GM23338 (cell line): ENCODE data around the gene RNF44. TPM values are rescaled to one million over a fixed set of nuclear protein-coding genes. Genes with fewer than 3 reads are reported as not detected.

Experiments used
- ATAC-seq: fragments of 200-7000 bp; cut with Tn5 transposase; 3 replicates; pipeline ENCODE4 v1.9.1; 2020
- DNase-seq: peaks from one replicate; pipeline ENCODE4 v3.0.0-alpha.2; 2015; ENCODE audit warnings: low spot score
- H2AFZ ChIP-seq: fragments of 200-600 bp; sonication (generic); 2 replicates; pipeline ENCODE4 v1.8.0; 2016; ENCODE audit warnings: antibody characterized with exemption, mild to moderate bottlenecking, moderate library complexity
- H3F3A ChIP-seq: fragments of 200-600 bp; sonication (generic); replicated peaks from 2 replicates; pipeline ENCODE4 v1.8.0; 2017; ENCODE audit warnings: antibody characterized with exemption, mixed run types, low read depth
- H3K27ac ChIP-seq: fragments of 200-600 bp; sonication (generic); 2 replicates; pipeline ENCODE4 v1.6.1; 2016; ENCODE audit warnings: low read depth
- H3K27me3 ChIP-seq: fragments of 200-600 bp; sonication (generic); 2 replicates; pipeline ENCODE4 v1.8.0; 2016; ENCODE audit warnings: mild to moderate bottlenecking, mixed run types, moderate library complexity; ENCODE audit not compliant: insufficient read depth
- H3K36me3 ChIP-seq: fragments of 200-600 bp; sonication (generic); 2 replicates; pipeline ENCODE4 v1.8.0; 2016; ENCODE audit warnings: mild to moderate bottlenecking; ENCODE audit not compliant: insufficient read depth
- H3K4me1 ChIP-seq: fragments of 200-600 bp; sonication (generic); 2 replicates; pipeline ENCODE4 v1.8.0; 2016; ENCODE audit warnings: mild to moderate bottlenecking, moderate library complexity; ENCODE audit not compliant: insufficient read depth
- H3K4me2 ChIP-seq: fragments of 200-600 bp; sonication (generic); 2 replicates; pipeline ENCODE4 v1.7.1; 2017; ENCODE audit warnings: mixed run types
- H3K4me3 ChIP-seq: fragments of 200-600 bp; sonication (generic); 2 replicates; pipeline ENCODE4 v1.6.1; 2016; ENCODE audit warnings: mixed run types
- H3K79me2 ChIP-seq: fragments of 200-600 bp; sonication (generic); replicated peaks from 2 replicates; pipeline ENCODE4 v1.8.0; 2017; ENCODE audit warnings: mild to moderate bottlenecking; ENCODE audit not compliant: insufficient read depth
- H3K9me2 ChIP-seq: fragments of 200-600 bp; sonication (generic); 2 replicates; pipeline ENCODE4 v1.8.0; 2017; ENCODE audit not compliant: insufficient read depth
- H4K20me1 ChIP-seq: fragments of 200-600 bp; sonication (generic); replicated peaks from 2 replicates; pipeline ENCODE4 v1.8.0; 2017; ENCODE audit warnings: mild to moderate bottlenecking; ENCODE audit not compliant: insufficient read depth
- H3K27ac Mint-ChIP-seq: 2 replicates; pipeline ENCODE4 v1.8.0; 2020; ENCODE audit warnings: inconsistent platforms, mild to moderate bottlenecking, moderate library complexity, mixed read lengths
- H3K27me3 Mint-ChIP-seq: 3 replicates; pipeline ENCODE4 v1.8.0; 2022; ENCODE audit warnings: low read depth, mild to moderate bottlenecking, moderate library complexity, mixed read lengths, inconsistent platforms; ENCODE audit not compliant: insufficient read depth, poor library complexity
- H3K36me3 Mint-ChIP-seq: 3 replicates; pipeline ENCODE4 v1.8.0; 2021; ENCODE audit warnings: low read depth, mild to moderate bottlenecking, inconsistent platforms, moderate library complexity, mixed read lengths
- H3K4me1 Mint-ChIP-seq: 3 replicates; pipeline ENCODE4 v1.8.0; 2020; ENCODE audit warnings: mild to moderate bottlenecking, inconsistent platforms, mixed read lengths
- H3K4me3 Mint-ChIP-seq: 3 replicates; pipeline ENCODE4 v1.8.0; 2021; ENCODE audit warnings: moderate library complexity, mild to moderate bottlenecking, inconsistent platforms, mixed read lengths
- H3K9me3 Mint-ChIP-seq: 3 replicates; pipeline ENCODE4 v1.8.0; 2020; ENCODE audit warnings: moderate library complexity, mild to moderate bottlenecking, inconsistent platforms, mixed read lengths
- CREB1 ChIP-seq: fragments of 250-450 bp; sonication (Bioruptor Pico); IDR thresholded peaks from 2 replicates; pipeline ENCODE4 v1.5.0; 2020; ENCODE audit warnings: low read depth, mild to moderate bottlenecking, moderate library complexity
- CTCF ChIP-seq, 2 experiments: fragments of 200-600 bp in 1 of 2; sonication (generic) in 1 of 2; conservative IDR thresholded peaks; 2 replicates each; pipeline versions ENCODE4 v1.5.1 to v1.6.1; 2016 to 2017; ENCODE audit warnings: antibody characterized with exemption in 2 of 2, low read depth in 2 of 2, mild to moderate bottlenecking in 2 of 2, moderate library complexity in 1 of 2
- ETS1 ChIP-seq: IDR thresholded peaks from 2 replicates; pipeline ENCODE4 v1.6.1; 2016; ENCODE audit warnings: antibody characterized with exemption
- EZH2 ChIP-seq: fragments of 200-600 bp; sonication (generic); IDR thresholded peaks from one replicate; pipeline ENCODE4 v1.8.0; 2017; ENCODE audit warnings: antibody characterized with exemption, mild to moderate bottlenecking, low read depth; ENCODE audit not compliant: unreplicated experiment
- EZH2phosphoT487 ChIP-seq: fragments of 200-600 bp; sonication (generic); IDR thresholded peaks from one replicate; pipeline ENCODE4 v1.8.1; 2018; ENCODE audit warnings: antibody characterized with exemption; ENCODE audit not compliant: unreplicated experiment
- JUNB ChIP-seq: IDR thresholded peaks from one replicate; pipeline ENCODE4 v1.6.1; 2016; ENCODE audit warnings: antibody characterized with exemption; ENCODE audit not compliant: unreplicated experiment
- NANOG ChIP-seq: IDR thresholded peaks from 2 replicates; pipeline ENCODE4 v1.6.1; 2016; ENCODE audit warnings: antibody characterized with exemption, borderline replicate concordance
- POLR2AphosphoS5 ChIP-seq: IDR thresholded peaks from 2 replicates; pipeline ENCODE4 v1.6.1; 2016; ENCODE audit warnings: antibody characterized with exemption, low read depth
- REST ChIP-seq: IDR thresholded peaks from one replicate; pipeline ENCODE4 v1.6.1; 2018; ENCODE audit warnings: antibody characterized with exemption; ENCODE audit not compliant: unreplicated experiment
- STAT1 ChIP-seq: IDR thresholded peaks from one replicate; pipeline ENCODE4 v1.6.1; 2016; ENCODE audit warnings: antibody characterized with exemption; ENCODE audit not compliant: unreplicated experiment
- ZNF114 ChIP-seq: fragments of 250-450 bp; sonication (Bioruptor Pico); IDR thresholded peaks from 2 replicates; pipeline ENCODE4 v1.5.0; 2020; ENCODE audit warnings: mild to moderate bottlenecking, moderate library complexity
- ZNF331 ChIP-seq: fragments of 250-450 bp; sonication (Bioruptor Pico); IDR thresholded peaks from 2 replicates; pipeline ENCODE4 v1.5.0; 2020; ENCODE audit warnings: low read depth, mild to moderate bottlenecking, moderate library complexity
- ZNF462 ChIP-seq: fragments of 250-450 bp; sonication (Bioruptor Pico); IDR thresholded peaks from 2 replicates; pipeline ENCODE4 v1.5.0; 2020; ENCODE audit warnings: mild to moderate bottlenecking, moderate library complexity
- polyA plus RNA-seq: library from polyadenylated mRNA; unstranded; fragments of >200 nt; fragmentation: Nextera tagmentation; extraction: Ambion mirVana; gene quantifications from 2 replicates; pipeline ENCODE4 v1.2.1, GENCODE V29; 2016
- total RNA-seq: library from RNA; depleted of rRNA; stranded (reverse); fragments of >200 nt; shearing (Covaris generic); gene quantifications from 2 replicates; pipeline ENCODE4 v1.2.3, GENCODE V29; 2014

Gene RNF44
- total and polyA plus RNA-seq, 2 experiments from 2014 or later = 56.7 to 104 TPM

GRCh38 chr5:176565760-176566288, 28.6 kb upstream of the RNF44 start:
- peaks cover 3% of the 10 kb centered on the region; the same call in 2 of the 3 replicates for H3K4me1 Mint-ChIP-seq
- no peak for TF ChIP-seq JUNB
- no peak for TF ChIP-seq CTCF (conservative IDR thresholded peaks at IDR 0.05; ENCODE audit: low read depth in 2 of 2)
- no peak for TF ChIP-seq ETS1
- TF ChIP-seq CREB1 (CRISPR knock-in tag) = no peak
- TF ChIP-seq STAT1 = no peak
- TF ChIP-seq ZNF462 (CRISPR knock-in tag) = no peak
- no peak for TF ChIP-seq ZNF114 (CRISPR knock-in tag)
- no peak for TF ChIP-seq NANOG
- no peak for TF ChIP-seq EZH2phosphoT487
- TF ChIP-seq REST = no peak
- no peak for TF ChIP-seq EZH2
- TF ChIP-seq POLR2AphosphoS5 = no peak
- TF ChIP-seq ZNF331 (CRISPR knock-in tag) = no peak
- H3K4me1 ChIP-seq = no peaks in the 10 kb centered on the region
- H3F3A ChIP-seq = no peaks in the 10 kb centered on the region
- 0 out of 3 replicates have a peak, but pooled peaks cover 2% of the 10 kb centered on the region for H3K9me3 Mint-ChIP-seq
- peaks cover 16% of the 10 kb centered on the region for H3K27me3 Mint-ChIP-seq
- no peaks in the 10 kb centered on the region for H3K9me2 ChIP-seq
- H3K27me3 ChIP-seq = no peaks in the 10 kb centered on the region
- DNase-seq = no peak
- H3K27ac Mint-ChIP-seq = no peak overlapping the region
- H3K4me3 Mint-ChIP-seq = no peak overlapping the region
- H3K4me3 ChIP-seq = no peak overlapping the region
- no peak overlapping the region for H2AFZ ChIP-seq
- no peaks in the 10 kb centered on the region for H3K36me3 ChIP-seq
- no peak for ATAC-seq
- H3K4me2 ChIP-seq = no peak overlapping the region
- H4K20me1 ChIP-seq = no peaks in the 10 kb centered on the region
- no peaks in the 10 kb centered on the region for H3K36me3 Mint-ChIP-seq
- no peaks in the 10 kb centered on the region for H3K79me2 ChIP-seq
- H3K27ac ChIP-seq = no peak overlapping the region
